HEK293T (cell line): Measurements from ENCODE around the gene CCDC120.

Experiments used
- CTCF ChIA-PET: fragments of 350-600 bp; formaldehyde crosslinking; extraction: SDS; loops from one replicate; lab custom pipeline; 2021; ENCODE audit warnings: antibody characterized with exemption, inconsistent platforms; lab: Yijun Ruan, JAX
- POLR2A ChIA-PET: fragments of 350-600 bp; formaldehyde crosslinking; extraction: SDS; loops from one replicate; lab custom pipeline; 2020; ENCODE audit warnings: antibody characterized with exemption, inconsistent platforms; lab: Yijun Ruan, JAX
- DNase-seq: peaks from one replicate; pipeline ENCODE4 v3.0.0; 2012; ENCODE audit warnings: mixed read lengths; ENCODE audit errors: extremely low spot score
- ARNT ChIP-seq: fragments of 450-650 bp; IDR thresholded peaks from 2 replicates; pipeline ENCODE4 v1.6.1; 2017; ENCODE audit warnings: mild to moderate bottlenecking
- BHLHE40 ChIP-seq: fragments of 450-650 bp; IDR thresholded peaks from 2 replicates; pipeline ENCODE4 v1.6.1; 2016; ENCODE audit warnings: mild to moderate bottlenecking, moderate library complexity, borderline replicate concordance
- CTBP1 ChIP-seq: fragments of 450-650 bp; IDR thresholded peaks from 2 replicates; pipeline ENCODE4 v1.6.1; 2016; ENCODE audit warnings: borderline replicate concordance
- ELF4 ChIP-seq: fragments of 450-650 bp; IDR thresholded peaks from 2 replicates; pipeline ENCODE4 v1.6.1; 2017; ENCODE audit warnings: antibody characterized with exemption
- FOXA1 ChIP-seq: fragments of 450-650 bp; IDR thresholded peaks from 2 replicates; pipeline ENCODE4 v1.6.1; 2016; ENCODE audit warnings: mild to moderate bottlenecking
- FOXK2 ChIP-seq: fragments of 450-650 bp; IDR thresholded peaks from 2 replicates; pipeline ENCODE4 v1.6.1; 2016; ENCODE audit warnings: mild to moderate bottlenecking
- FOXM1 ChIP-seq: fragments of 450-650 bp; IDR thresholded peaks from 2 replicates; pipeline ENCODE4 v1.6.1; 2017; ENCODE audit warnings: mild to moderate bottlenecking, borderline replicate concordance
- HDGF ChIP-seq: fragments of 450-650 bp; IDR thresholded peaks from 2 replicates; pipeline ENCODE4 v1.6.1; 2017; ENCODE audit warnings: antibody characterized with exemption, borderline replicate concordance
- L3MBTL2 ChIP-seq: fragments of 450-650 bp; conservative IDR thresholded peaks from 2 replicates; pipeline ENCODE4 v1.6.1; 2016; ENCODE audit warnings: mild to moderate bottlenecking
- LEF1 ChIP-seq: fragments of 450-650 bp; IDR thresholded peaks from 2 replicates; pipeline ENCODE4 v1.6.1; 2017; ENCODE audit warnings: mild to moderate bottlenecking, borderline replicate concordance
- NFRKB ChIP-seq: fragments of 450-650 bp; IDR thresholded peaks from 2 replicates; pipeline ENCODE4 v1.6.1; 2016; ENCODE audit warnings: mild to moderate bottlenecking, moderate library complexity
- PKNOX1 ChIP-seq: fragments of 450-650 bp; IDR thresholded peaks from 2 replicates; pipeline ENCODE4 v1.6.1; 2016
- SP1 ChIP-seq: fragments of 450-650 bp; IDR thresholded peaks from 2 replicates; pipeline ENCODE4 v1.6.1; 2017
- SUZ12 ChIP-seq: fragments of 450-650 bp; IDR thresholded peaks from 2 replicates; pipeline ENCODE4 v1.6.1; 2016; ENCODE audit warnings: mild to moderate bottlenecking
- TARDBP ChIP-seq: fragments of 450-650 bp; IDR thresholded peaks from 2 replicates; pipeline ENCODE4 v1.6.1; 2016
- ZNF384 ChIP-seq: fragments of 450-650 bp; IDR thresholded peaks from 2 replicates; pipeline ENCODE4 v1.6.1; 2016

CCDC120 gene

DNA sequence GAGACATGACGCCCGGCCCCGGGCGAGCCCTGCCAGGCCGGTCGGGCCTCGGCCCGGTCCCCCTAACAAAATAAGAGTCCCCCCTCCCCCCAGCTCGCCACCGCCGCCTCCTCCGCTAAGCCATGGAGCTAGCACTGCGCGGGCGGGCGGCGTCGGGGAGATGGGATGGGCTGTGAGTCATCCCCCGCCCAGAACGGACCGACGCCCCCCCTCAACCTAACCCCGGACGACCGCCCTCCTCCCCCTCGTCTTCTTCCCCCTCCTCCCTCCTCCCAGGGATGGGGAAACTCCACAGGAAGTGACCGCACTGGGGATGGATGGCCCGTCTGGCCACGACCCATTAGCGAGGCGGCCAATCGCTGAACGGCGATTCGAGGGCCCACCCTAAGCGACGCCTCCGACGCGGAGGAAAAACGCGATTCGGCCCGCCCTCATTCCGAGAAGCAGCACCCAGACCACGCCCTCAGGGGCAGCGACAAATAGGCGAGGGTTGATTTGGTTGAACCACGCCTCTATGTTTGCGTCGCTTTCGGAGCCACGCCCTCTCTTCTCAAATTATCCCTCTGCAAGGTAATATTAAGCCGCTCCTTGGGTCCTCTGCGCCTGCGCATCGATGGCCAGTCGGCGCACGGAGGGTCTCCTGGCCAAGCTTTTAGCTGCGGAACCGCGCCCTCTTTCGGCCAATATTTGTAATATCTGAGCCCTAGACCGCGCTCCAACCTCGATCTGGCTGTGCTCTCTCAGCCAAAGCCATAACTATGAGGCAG is 15.4 kb upstream of the CCDC120 start, which contains the start of gene TFE3:
TFE3 (minus strand) TSS at position 138 of the 767 bp plus-strand sequence; CDS start at position 7, 131 bp downstream.
- CTCF ChIA-PET, result interaction anchor here (0.7 to 1.2 kb wide), 3 partner anchors 9 to 71 kb away, joined by 3 to 4 read pairs (median 3); partner anchors contain the start of gene KCND1
- POLR2A ChIA-PET, result interaction anchor here (0.8 to 3.7 kb wide), 7 partner anchors 10 to 306 kb away, joined by 3 to 19 read pairs (median 6); partner anchors contain the start of genes GRIPAP1 and OTUD5
- peak; percentile 89 for DNase-seq
- TF ChIP-seq CTBP1 (no peak), PKNOX1 (peak; percentile 77)

DNA sequence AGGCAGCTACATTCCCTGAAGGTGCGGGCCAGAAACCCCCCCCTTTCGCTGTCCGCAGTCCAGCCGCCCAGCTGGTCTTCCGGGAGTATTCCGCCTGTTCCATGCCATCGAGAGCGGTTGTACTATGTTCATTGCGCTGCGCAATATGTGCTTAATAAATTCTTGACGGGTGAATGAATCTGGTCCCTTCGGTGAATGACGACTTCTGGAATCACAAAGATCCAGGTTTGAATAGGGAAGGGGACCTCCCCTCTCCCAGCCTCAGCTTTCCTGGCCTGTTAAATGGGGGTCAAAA is 14.9 kb upstream of the CCDC120 start:
- ChIA-PET CTCF (interaction anchor here (0.7 to 1.2 kb wide), 3 partner anchors 9 to 52 kb away, joined by 3 to 4 read pairs (median 3); no protein-coding TSS in a partner anchor), POLR2A (interaction anchor here (1.2 to 3.7 kb wide), 3 partner anchors 9 to 82 kb away, joined by 3 to 19 read pairs (median 12); partner anchors contain the start of gene GRIPAP1)
- DNase-seq, result no peak
- TF ChIP-seq SP1, result no peak
- TF ChIP-seq HDGF, result no peak
- TF ChIP-seq FOXA1, result no peak
- TF ChIP-seq L3MBTL2, result no peak
- TF ChIP-seq ELF4, result no peak
- TF ChIP-seq SUZ12, result no peak
- no peak for TF ChIP-seq ARNT
- TF ChIP-seq PKNOX1, result no peak
- TF ChIP-seq FOXK2, result no peak
- TF ChIP-seq LEF1, result no peak

DNA sequence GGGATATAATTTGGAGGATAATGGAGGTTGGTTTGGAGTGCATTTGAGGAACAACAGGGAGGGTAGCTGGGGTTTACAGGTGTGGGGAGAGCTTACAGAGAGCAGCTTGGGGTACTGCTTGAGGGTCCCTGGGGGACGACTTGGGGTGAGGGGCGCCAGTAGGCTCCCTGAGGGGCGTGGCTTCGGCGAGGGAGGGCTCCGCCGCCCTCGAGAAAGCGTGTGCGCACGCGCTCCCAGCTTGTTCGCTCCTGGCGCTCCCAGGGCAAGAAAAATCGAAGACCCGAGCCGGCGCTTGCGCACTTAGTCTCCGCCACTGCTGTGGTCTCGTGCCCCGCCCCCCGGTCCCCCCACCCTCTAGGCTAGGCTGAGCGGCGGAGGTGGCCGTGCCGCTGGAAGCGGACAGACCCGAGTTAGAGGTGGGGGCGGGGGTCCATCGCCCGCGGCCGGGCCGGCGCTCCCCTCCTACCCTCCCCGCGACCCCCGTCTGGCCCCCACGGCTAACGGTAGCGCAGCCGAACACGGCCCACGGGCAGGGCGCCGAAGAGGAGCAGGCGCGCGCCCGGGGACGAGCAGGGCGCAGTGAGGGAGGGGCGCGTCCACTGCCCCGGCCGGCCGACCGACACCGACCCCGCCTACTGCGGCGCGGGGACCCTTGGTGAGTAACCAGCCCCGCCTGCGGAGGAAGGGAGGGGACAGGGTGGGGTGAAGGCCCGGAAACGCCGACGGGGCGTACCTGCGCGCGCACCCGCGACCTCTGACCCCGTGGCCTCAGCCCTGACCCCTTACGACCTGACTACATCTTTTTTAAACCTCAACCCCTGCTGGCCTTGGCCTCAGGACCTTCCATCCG is 5.4 kb upstream of the CCDC120 start:
- peak; percentile 88 for DNase-seq
- POLR2A ChIA-PET, result interaction anchor here (0.6 to 1.1 kb wide), 2 partner anchors 10 to 421 kb away, joined by 3 to 12 read pairs; partner anchors contain the start of gene TFE3
- TF ChIP-seq LEF1 (no peak), NFRKB (no peak), FOXK2 (no peak), SUZ12 (no peak), ELF4 (no peak), PKNOX1 (no peak), L3MBTL2 (peak; percentile 81)
- CTCF ChIA-PET, result interaction anchor here (0.7 to 1.0 kb wide), 2 partner anchors 9 to 103 kb away, joined by 3 to 4 read pairs; no protein-coding TSS in a partner anchor

- ChIA-PET CTCF (no interaction called here), POLR2A (no interaction called here)
- TF ChIP-seq HDGF, result no peak
- TF ChIP-seq L3MBTL2, result no peak
- TF ChIP-seq SP1, result no peak
- no peak for TF ChIP-seq ARNT
- TF ChIP-seq NFRKB, result no peak
- TF ChIP-seq ELF4, result no peak
- TF ChIP-seq ZNF384, result no peak
- no peak for TF ChIP-seq FOXM1
- no peak for TF ChIP-seq FOXA1
- TF ChIP-seq LEF1, result no peak
- no peak for TF ChIP-seq SUZ12
- TF ChIP-seq CTBP1, result no peak
- TF ChIP-seq PKNOX1, result no peak
- no peak for TF ChIP-seq FOXK2
- TF ChIP-seq TARDBP, result no peak
- no peak for TF ChIP-seq BHLHE40
Measured at GRCh38 chrX:49054073-49054762, 4.6 kb upstream of the CCDC120 start.

DNA sequence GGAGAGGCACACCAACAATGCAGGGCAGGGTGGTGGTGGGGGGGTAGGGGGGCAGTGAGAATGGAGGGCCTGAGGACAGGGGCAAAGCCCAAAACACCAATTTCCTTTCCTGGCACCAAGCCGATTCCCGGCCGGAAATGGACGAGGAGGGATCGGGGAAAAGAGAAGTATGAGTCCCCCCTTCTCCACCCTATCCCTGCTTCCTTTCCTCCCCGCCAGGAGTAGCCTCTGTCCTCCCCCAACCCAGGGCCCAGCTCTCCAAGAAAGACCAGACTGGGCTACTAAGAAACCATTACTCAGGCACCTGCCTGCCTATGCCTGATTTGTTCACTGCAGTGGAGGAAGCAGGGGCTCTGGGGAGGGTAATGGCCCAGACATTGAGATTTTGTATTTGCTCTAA is 402 bp downstream of the CCDC120 start:
- TF ChIP-seq SUZ12 (no peak), ELF4 (no peak)
- no peak for DNase-seq
- ChIA-PET CTCF (no interaction called here), POLR2A (no interaction called here)

More at GRCh38 chrX:49054073-49054762, 4.6 kb upstream of the CCDC120 start:
- no peak for DNase-seq
